A673 (cell line): Measurements from ENCODE around the gene OGDH. TPM values are rescaled to one million over a fixed set of nuclear protein-coding genes. Genes with fewer than 3 reads are reported as not detected.

Experiments
- BruUV-seq: library from RNA; stranded (reverse); fragments of 400-500 nt; replicated peaks from 2 replicates; lab custom pipeline; 2021; lab: Mats Ljungman, UMichigan
- CTCF ChIA-PET: fragments of 300-600 bp; sonication (Branson Sonifier 250); formaldehyde crosslinking; loops from one replicate; lab custom pipeline; 2022; ENCODE audit warnings: antibody characterized with exemption; lab: Charles Lee
- POLR2A ChIA-PET: fragments of 300-600 bp; sonication (Branson Sonifier 250); formaldehyde crosslinking; loops from one replicate; lab custom pipeline; 2022; ENCODE audit warnings: antibody characterized with exemption; ENCODE audit not compliant: low non-redundant PET; lab: Charles Lee
- DNase-seq: peaks from one replicate; pipeline ENCODE4 v3.0.0-alpha.2; 2015; ENCODE audit warnings: low spot score
- H3K27ac ChIP-seq: fragments of 200-600 bp; sonication (generic); 2 replicates; pipeline ENCODE4 v1.5.1; 2016; ENCODE audit warnings: mixed run types, low read depth, mild to moderate bottlenecking, mixed read lengths, antibody characterized with exemption, low read length; ENCODE audit not compliant: poor library complexity, severe bottlenecking
- H3K27me3 ChIP-seq: fragments of 200-600 bp; sonication (generic); replicated peaks from 2 replicates; pipeline ENCODE4 v1.6.1; 2017; ENCODE audit warnings: mixed run types, low read depth, mild to moderate bottlenecking, mixed read lengths, antibody characterized with exemption, low read length; ENCODE audit not compliant: insufficient read depth, poor library complexity
- H3K36me3 ChIP-seq: fragments of 200-600 bp; sonication (generic); 2 replicates; pipeline ENCODE4 v1.6.1; 2016; ENCODE audit warnings: mixed run types, mild to moderate bottlenecking, mixed read lengths, antibody characterized with exemption, low read length; ENCODE audit not compliant: insufficient read depth, poor library complexity, severe bottlenecking
- H3K4me1 ChIP-seq: fragments of 200-600 bp; sonication (generic); 2 replicates; pipeline ENCODE4 v1.6.1; 2017; ENCODE audit warnings: mixed run types, mild to moderate bottlenecking, mixed read lengths, antibody characterized with exemption, low read length; ENCODE audit not compliant: insufficient read depth, poor library complexity, severe bottlenecking
- H3K4me3 ChIP-seq: fragments of 200-600 bp; sonication (generic); 2 replicates; pipeline ENCODE4 v1.5.1; 2016; ENCODE audit warnings: low read depth, mixed run types, mild to moderate bottlenecking, mixed read lengths, low read length; ENCODE audit not compliant: poor library complexity, severe bottlenecking
- H3K9me3 ChIP-seq: fragments of 200-600 bp; sonication (generic); 2 replicates; pipeline ENCODE4 v1.6.1; 2016; ENCODE audit warnings: mixed run types, low read depth, mild to moderate bottlenecking, mixed read lengths, antibody characterized with exemption, low read length; ENCODE audit not compliant: poor library complexity, severe bottlenecking
- CTCF ChIP-seq: fragments of 300-800, 200-600 bp; sonication (generic); conservative IDR thresholded peaks from 2 replicates; pipeline ENCODE4 v1.5.1; 2017; ENCODE audit warnings: low read depth, mild to moderate bottlenecking, antibody characterized with exemption, low read length, moderate library complexity, mixed read lengths
- EZH2 ChIP-seq: fragments of 200-600 bp; sonication (generic); IDR thresholded peaks from 2 replicates; pipeline ENCODE4 v1.6.1; 2017; ENCODE audit warnings: borderline replicate concordance, low read depth, mild to moderate bottlenecking, mixed read lengths, antibody characterized with exemption, low read length; ENCODE audit not compliant: poor library complexity, severe bottlenecking
- intact Hi-C: fragments of 100-400 bp; cut with micrococcal nuclease; formaldehyde crosslinking; loops from one replicate; pipeline ENCODE4 v1.10.0; 2022; ENCODE audit not compliant: unreplicated experiment
- total RNA-seq: library from RNA; stranded (reverse); gene quantifications from 2 replicates; pipeline ENCODE4 v1.2.3, GENCODE V29; 2021

The OGDH gene
- total RNA-seq, 1 experiment from 2014 or later = 111 TPM

DNA sequence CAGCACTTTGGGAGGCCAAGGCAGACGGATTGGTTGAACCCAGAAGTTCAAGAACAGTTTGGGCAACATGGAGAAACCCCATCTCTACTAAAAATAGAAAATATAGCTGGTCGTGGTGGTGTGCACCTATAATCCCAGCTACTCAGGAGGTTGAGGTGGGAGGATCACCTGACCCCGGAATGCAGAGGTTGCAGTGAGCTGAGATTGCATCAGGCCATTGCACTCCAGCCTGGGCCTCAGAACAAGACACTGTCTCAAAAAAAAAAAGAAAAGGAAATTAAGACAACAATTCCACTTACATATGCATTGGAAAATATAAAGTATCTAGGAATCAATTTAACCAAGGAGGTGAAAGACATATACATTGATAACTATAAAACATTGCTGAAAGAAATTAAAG, 7.2 kb upstream of the OGDH start:
- ChIA-PET CTCF (no interaction called here), POLR2A (no interaction called here)
- no peaks in the 10 kb centered on the region for H3K4me1 ChIP-seq
- no peak for DNase-seq
- H3K4me3 ChIP-seq = no peak overlapping the region
- H3K36me3 ChIP-seq = no peaks in the 10 kb centered on the region
- BruUV-seq = no TSS peak
- peaks cover 5% of the 10 kb centered on the region for H3K27me3 ChIP-seq
- H3K9me3 ChIP-seq = no peaks in the 10 kb centered on the region
- TF ChIP-seq CTCF (no peak), EZH2 (no peak)
- no peak overlapping the region for H3K27ac ChIP-seq
- intact Hi-C loops = no loop called here

DNA sequence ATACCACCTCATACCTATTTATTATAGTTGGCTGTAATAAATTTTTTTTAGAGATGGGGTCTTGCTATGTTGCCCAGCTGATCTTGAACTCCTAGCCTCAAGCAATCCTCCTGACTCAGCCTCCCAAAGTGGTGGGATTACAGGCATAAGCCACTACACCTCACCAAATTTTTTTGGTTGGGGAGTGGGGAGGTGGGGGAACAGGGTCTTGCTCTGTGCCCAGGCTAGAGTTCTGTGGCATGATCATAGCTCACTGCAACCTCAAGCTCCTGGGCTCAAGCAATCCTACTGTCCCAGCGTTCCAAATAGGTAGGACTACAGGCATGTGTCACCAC, 3.9 kb upstream of the OGDH start:
- intact Hi-C loops = no loop called here
- POLR2A ChIA-PET = no interaction called here
- peaks cover 5% of the 10 kb centered on the region for H3K27me3 ChIP-seq
- H3K9me3 ChIP-seq = no peaks in the 10 kb centered on the region
- BruUV-seq = no TSS peak
- no peak for TF ChIP-seq CTCF
- no peak for TF ChIP-seq EZH2
- no peak overlapping the region for H3K4me3 ChIP-seq
- CTCF ChIA-PET = no interaction called here
- no peak overlapping the region for H3K27ac ChIP-seq
- H3K36me3 ChIP-seq = no peaks in the 10 kb centered on the region
- no peak for DNase-seq
- H3K4me1 ChIP-seq = peaks cover 6% of the 10 kb centered on the region

DNA sequence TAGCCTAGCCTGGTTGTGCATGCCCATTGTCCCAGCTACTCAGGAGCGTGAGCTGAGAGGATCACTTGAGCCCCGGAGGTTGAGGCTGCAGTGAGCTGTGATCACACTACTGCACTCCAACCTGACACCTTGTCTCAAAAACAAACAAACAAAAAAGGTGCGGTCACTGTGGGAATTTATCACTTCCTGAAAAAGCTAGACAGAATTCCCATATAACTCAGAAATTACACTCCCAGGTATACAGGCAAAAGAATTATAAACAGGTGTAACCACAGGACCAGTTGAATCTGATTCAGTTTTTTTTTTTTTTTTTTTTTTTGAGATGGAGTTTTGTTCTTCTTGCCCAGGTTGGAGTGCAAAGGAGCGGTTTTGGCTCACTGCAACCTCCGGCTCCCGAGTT, 3.2 kb upstream of the OGDH start:
- BruUV-seq = no TSS peak
- DNase-seq = no peak
- intact Hi-C loops = no loop called here
- TF ChIP-seq EZH2 (no peak), CTCF (no peak)
- H3K4me1 ChIP-seq = peaks cover 6% of the 10 kb centered on the region
- ChIA-PET CTCF (no interaction called here), POLR2A (no interaction called here)
- no peaks in the 10 kb centered on the region for H3K36me3 ChIP-seq
- H3K27ac ChIP-seq = no peak overlapping the region
- H3K9me3 ChIP-seq = no peaks in the 10 kb centered on the region
- no peak overlapping the region for H3K4me3 ChIP-seq
- H3K27me3 ChIP-seq = peaks cover 5% of the 10 kb centered on the region
